BE2C (cell line): ENCODE data around the gene ELMOD1.

ENCODE experiments used
- DNase-seq: peaks from one replicate; pipeline ENCODE4 v3.0.0-alpha.2; 2020
- H3K27me3 ChIP-seq: fragments of 250-450 bp; sonication (Bioruptor Pico); 2 replicates; pipeline ENCODE4 v1.5.1; 2020; ENCODE audit warnings: mild to moderate bottlenecking
- H3K36me3 ChIP-seq: fragments of 250-450 bp; sonication (Bioruptor Pico); 2 replicates; pipeline ENCODE4 v1.5.1; 2020; ENCODE audit warnings: mild to moderate bottlenecking
- H3K4me1 ChIP-seq: fragments of 250-450 bp; sonication (Bioruptor Pico); 2 replicates; pipeline ENCODE4 v1.5.1; 2020
- H3K4me3 ChIP-seq: 2 replicates; pipeline ENCODE4 v1.5.1; 2011; ENCODE audit warnings: low read depth, low read length
- H3K9me3 ChIP-seq: fragments of 250-450 bp; sonication (Bioruptor Pico); 2 replicates; pipeline ENCODE4 v1.5.1; 2020
- CTCF ChIP-seq: IDR thresholded peaks from 2 replicates; pipeline ENCODE4 v1.5.1; 2012; ENCODE audit warnings: mild to moderate bottlenecking, low read depth, low read length

Gene ELMOD1

GRCh38 chr11:107676336-107677057 is 85.5 kb downstream of the ELMOD1 start:
- Histone ChIP-seq H3K4me3 (no peak overlapping the region), H3K9me3 (no peaks in the 10 kb centered on the region), H3K4me1 (no peaks in the 10 kb centered on the region), H3K27me3 (peaks cover 10% of the 10 kb centered on the region; the same call in 1 of the 2 replicates), H3K36me3 (no peaks in the 10 kb centered on the region)
- no peak for DNase-seq
- TF ChIP-seq CTCF: no peak

- H3K27me3 ChIP-seq: peaks cover 10% of the 10 kb centered on the region; the same call in 1 of the 2 replicates
- H3K9me3 ChIP-seq: no peaks in the 10 kb centered on the region
- H3K4me3 ChIP-seq: no peak overlapping the region
- DNase-seq: no peak
- TF ChIP-seq CTCF: no peak
- no peaks in the 10 kb centered on the region for H3K4me1 ChIP-seq
- H3K36me3 ChIP-seq: no peaks in the 10 kb centered on the region
Observed at GRCh38 chr11:107677924-107678631, 87.1 kb downstream of the ELMOD1 start.

- Histone ChIP-seq H3K4me3 (no peak overlapping the region), H3K9me3 (no peaks in the 10 kb centered on the region), H3K36me3 (no peaks in the 10 kb centered on the region), H3K4me1 (no peaks in the 10 kb centered on the region), H3K27me3 (peaks cover 10% of the 10 kb centered on the region; the same call in 1 of the 2 replicates)
- no peak for TF ChIP-seq CTCF
- DNase-seq: no peak
Observed at GRCh38 chr11:107678632-107678971, 87.7 kb downstream of the ELMOD1 start.

- Histone ChIP-seq H3K27me3 (peaks cover 10% of the 10 kb centered on the region; the same call in 1 of the 2 replicates), H3K9me3 (no peaks in the 10 kb centered on the region), H3K4me3 (no peak overlapping the region), H3K36me3 (no peaks in the 10 kb centered on the region), H3K4me1 (no peaks in the 10 kb centered on the region)
- DNase-seq: no peak
- TF ChIP-seq CTCF: no peak
Observed at GRCh38 chr11:107679255-107680024, 88.5 kb downstream of the ELMOD1 start.

GRCh38 chr11:107682171-107682570 is 91.2 kb downstream of the ELMOD1 start:
- Histone ChIP-seq H3K27me3 (0 out of 2 replicates have a peak, but pooled peaks cover 4% of the 10 kb centered on the region), H3K4me1 (no peaks in the 10 kb centered on the region), H3K4me3 (no peak overlapping the region), H3K9me3 (no peaks in the 10 kb centered on the region), H3K36me3 (no peaks in the 10 kb centered on the region)
- DNase-seq: no peak
- TF ChIP-seq CTCF: no peak
